AG10803 (cell line): ENCODE results near the gene RETREG1.

Experiments used
- DNase-seq: peaks from one replicate; pipeline ENCODE4 v3.0.0; 2010; ENCODE audit warnings: low read depth
- H3K4me3 ChIP-seq: 2 replicates; pipeline ENCODE4 v1.5.1; 2011; ENCODE audit warnings: mild to moderate bottlenecking, low read length, control low read depth
- TF ChIP-seq, protein P1 (sequence below): conservative IDR thresholded peaks from 2 replicates; pipeline ENCODE4 v1.5.1; 2011; ENCODE audit warnings: mild to moderate bottlenecking, low read length, control low read depth, inconsistent platforms

Gene RETREG1

GRCh38 chr5:16529306-16529705 lies 87.5 kb downstream of the RETREG1 start:
- TF ChIP-seq, protein P1, sequence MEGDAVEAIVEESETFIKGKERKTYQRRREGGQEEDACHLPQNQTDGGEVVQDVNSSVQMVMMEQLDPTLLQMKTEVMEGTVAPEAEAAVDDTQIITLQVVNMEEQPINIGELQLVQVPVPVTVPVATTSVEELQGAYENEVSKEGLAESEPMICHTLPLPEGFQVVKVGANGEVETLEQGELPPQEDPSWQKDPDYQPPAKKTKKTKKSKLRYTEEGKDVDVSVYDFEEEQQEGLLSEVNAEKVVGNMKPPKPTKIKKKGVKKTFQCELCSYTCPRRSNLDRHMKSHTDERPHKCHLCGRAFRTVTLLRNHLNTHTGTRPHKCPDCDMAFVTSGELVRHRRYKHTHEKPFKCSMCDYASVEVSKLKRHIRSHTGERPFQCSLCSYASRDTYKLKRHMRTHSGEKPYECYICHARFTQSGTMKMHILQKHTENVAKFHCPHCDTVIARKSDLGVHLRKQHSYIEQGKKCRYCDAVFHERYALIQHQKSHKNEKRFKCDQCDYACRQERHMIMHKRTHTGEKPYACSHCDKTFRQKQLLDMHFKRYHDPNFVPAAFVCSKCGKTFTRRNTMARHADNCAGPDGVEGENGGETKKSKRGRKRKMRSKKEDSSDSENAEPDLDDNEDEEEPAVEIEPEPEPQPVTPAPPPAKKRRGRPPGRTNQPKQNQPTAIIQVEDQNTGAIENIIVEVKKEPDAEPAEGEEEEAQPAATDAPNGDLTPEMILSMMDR = no peak
- no peak for DNase-seq
- H3K4me3 ChIP-seq = no peak overlapping the region

GRCh38 chr5:16528382-16529110 lies 88.3 kb downstream of the RETREG1 start:
- no peak for DNase-seq
- H3K4me3 ChIP-seq = no peak overlapping the region
- TF ChIP-seq, protein P1 = no peak

DNA sequence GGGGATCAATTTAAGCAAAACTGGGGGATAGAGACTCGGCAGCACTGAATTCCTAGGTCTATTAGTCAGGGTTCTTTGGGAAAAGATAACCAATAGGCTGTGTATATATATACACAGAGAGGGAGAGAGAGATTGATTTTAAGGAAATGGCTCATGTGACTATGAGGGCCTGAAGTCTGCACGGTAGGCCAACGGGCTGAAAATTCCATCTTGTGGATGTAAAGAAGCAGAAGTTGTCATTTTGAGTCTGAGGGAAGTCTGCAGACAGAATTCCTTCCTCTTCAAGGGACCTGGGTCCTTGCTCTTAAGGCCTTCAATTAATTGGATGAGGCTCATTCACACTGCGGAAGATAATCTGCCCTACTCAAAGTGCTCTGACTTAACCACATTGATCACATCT lies 91.1 kb downstream of the RETREG1 start:
- TF ChIP-seq, protein P1 = no peak
- no peak overlapping the region for H3K4me3 ChIP-seq
- DNase-seq = no peak

GRCh38 chr5:16524286-16524685 lies 92.5 kb downstream of the RETREG1 start:
- TF ChIP-seq, protein P1 = no peak
- no peak for DNase-seq
- no peak overlapping the region for H3K4me3 ChIP-seq

DNA sequence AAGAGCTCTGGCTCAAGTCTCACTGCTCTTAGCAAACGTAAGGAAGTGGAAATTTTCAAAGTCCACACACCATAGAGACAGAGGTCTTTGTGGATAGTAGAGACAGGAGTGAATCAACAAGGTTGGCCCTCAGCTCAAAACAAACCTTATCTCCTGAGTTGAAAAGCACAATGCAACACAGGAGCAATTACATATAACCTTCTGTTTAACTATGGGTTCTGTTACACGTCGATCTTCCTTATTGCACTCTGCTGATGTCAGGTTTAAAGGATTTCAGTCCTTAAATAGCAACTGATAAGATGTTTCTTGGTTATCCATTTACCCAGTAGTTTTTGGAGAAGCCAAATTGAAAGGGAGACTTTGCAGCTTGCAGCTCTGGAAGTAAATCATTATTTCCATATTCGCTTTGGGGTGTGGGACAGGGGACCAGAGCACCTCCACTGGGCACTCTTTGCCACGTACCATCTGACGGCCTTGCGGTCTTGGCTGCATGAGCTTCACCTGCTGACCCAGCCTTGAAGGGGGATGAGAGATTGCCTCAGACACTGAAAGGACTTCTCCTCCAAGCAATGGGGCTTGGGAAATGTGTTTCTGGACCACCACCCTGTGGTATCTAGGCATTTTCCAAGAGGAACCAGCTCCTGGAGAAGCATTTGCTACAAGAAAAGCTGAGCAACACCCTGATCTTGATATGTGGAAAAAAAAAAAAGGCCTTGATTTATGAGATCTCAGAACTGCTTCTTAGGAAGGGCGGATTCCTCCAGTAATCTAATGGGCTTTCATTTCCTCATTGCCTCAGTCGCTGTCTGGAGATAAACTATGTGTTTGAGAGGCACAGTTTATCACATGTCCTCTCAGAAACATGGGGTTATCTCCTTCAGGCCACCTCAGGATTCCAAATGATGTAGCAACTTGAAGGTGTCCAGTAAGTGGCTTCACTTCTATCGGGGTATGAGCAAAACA lies 95.0 kb downstream of the RETREG1 start:
- no peak overlapping the region for H3K4me3 ChIP-seq
- TF ChIP-seq, protein P1 = no peak
- no peak for DNase-seq

- no peak overlapping the region for H3K4me3 ChIP-seq
- no peak for DNase-seq
- TF ChIP-seq, protein P1 = no peak
These were observed 96.0 kb downstream of the RETREG1 start for GRCh38 chr5:16520841-16521240.
